PFSK-1 (cell line): ENCODE data around the gene OTULINL.

Experiments used
- FOXP2 ChIP-seq: optimal IDR thresholded peaks from 2 replicates; pipeline ENCODE3; 2011; ENCODE audit warnings: borderline replicate concordance, control low read depth, inconsistent platforms; ENCODE audit not compliant: insufficient read depth; ENCODE audit errors: extremely low read length, extremely low read depth
- POLR2AphosphoS5 ChIP-seq: IDR thresholded peaks from 2 replicates; pipeline ENCODE4 v1.6.1; 2012; ENCODE audit warnings: low read depth, mild to moderate bottlenecking, control low read depth, low read length, moderate library complexity
- REST ChIP-seq, 2 experiments: IDR thresholded peaks; 2 replicates each; pipeline versions ENCODE4 v1.6.1 to v1.8.0; 2011 to 2012; ENCODE audit warnings: low read depth in 2 of 2, low read length in 2 of 2, control low read depth in 1 of 2, inconsistent platforms in 1 of 2, mild to moderate bottlenecking in 1 of 2, moderate library complexity in 1 of 2; ENCODE audit not compliant: insufficient read depth in 1 of 2
- SIN3A ChIP-seq: IDR thresholded peaks from 2 replicates; pipeline ENCODE4 v1.6.1; 2012; ENCODE audit warnings: mild to moderate bottlenecking, low read length, moderate library complexity, borderline replicate concordance; ENCODE audit not compliant: insufficient read depth
- TAF1 ChIP-seq: IDR thresholded peaks from 2 replicates; pipeline ENCODE4 v1.6.1; 2012; ENCODE audit warnings: low read length, control low read depth, borderline replicate concordance; ENCODE audit not compliant: insufficient read depth

OTULINL gene

GRCh38 chr5:14574891-14575508, 6.6 kb upstream of the OTULINL start:
- TF ChIP-seq TAF1, result no peak
- TF ChIP-seq REST (IDR thresholded peaks at IDR 0.05; ENCODE audit: insufficient read depth in 1 of 2, low read depth in 2 of 2, low read length in 2 of 2), result no peak
- TF ChIP-seq FOXP2, result no peak
- no peak for TF ChIP-seq SIN3A
- TF ChIP-seq POLR2AphosphoS5, result no peak

GRCh38 chr5:14576206-14576605, 5.4 kb upstream of the OTULINL start:
- TF ChIP-seq TAF1, result no peak
- no peak for TF ChIP-seq SIN3A
- no peak for TF ChIP-seq FOXP2
- TF ChIP-seq REST (IDR thresholded peaks at IDR 0.05; ENCODE audit: insufficient read depth in 1 of 2, low read depth in 2 of 2, low read length in 2 of 2), result no peak
- TF ChIP-seq POLR2AphosphoS5, result no peak

- TF ChIP-seq TAF1 (no peak), FOXP2 (no peak), SIN3A (no peak), REST (IDR thresholded peaks at IDR 0.05; ENCODE audit: insufficient read depth in 1 of 2, low read depth in 2 of 2, low read length in 2 of 2) (no peak), POLR2AphosphoS5 (no peak)
Observed at GRCh38 chr5:14577079-14577725, 4.4 kb upstream of the OTULINL start.

GRCh38 chr5:14577971-14578370, 3.6 kb upstream of the OTULINL start:
- no peak for TF ChIP-seq TAF1
- no peak for TF ChIP-seq SIN3A
- TF ChIP-seq REST (IDR thresholded peaks at IDR 0.05; ENCODE audit: insufficient read depth in 1 of 2, low read depth in 2 of 2, low read length in 2 of 2), result no peak
- no peak for TF ChIP-seq POLR2AphosphoS5
- no peak for TF ChIP-seq FOXP2

GRCh38 chr5:14579246-14579645, 2.3 kb upstream of the OTULINL start:
- TF ChIP-seq REST (IDR thresholded peaks at IDR 0.05; ENCODE audit: insufficient read depth in 1 of 2, low read depth in 2 of 2, low read length in 2 of 2) (no peak), POLR2AphosphoS5 (no peak), FOXP2 (no peak), SIN3A (no peak), TAF1 (no peak)
